GM12878 (cell line): ENCODE measurements around the gene TXLNA. TPM values are rescaled to one million over a fixed set of nuclear protein-coding genes. Genes with fewer than 3 reads are reported as not detected.

Experiments used
- CHD1 ChIP-seq: IDR thresholded peaks from 2 replicates; pipeline ENCODE4 v1.6.1; 2012; ENCODE audit warnings: low read depth, low read length, improper control_type of control experiment
- ETV6 ChIP-seq, 2 experiments: fragments of 450-650 bp in 1 of 2; IDR thresholded peaks in 1 of 2; conservative IDR thresholded peaks in 1 of 2; 2 replicates each; pipeline ENCODE4 v1.6.1; 2014; ENCODE audit warnings: antibody characterized with exemption in 1 of 2, borderline replicate concordance in 1 of 2, low read depth in 1 of 2, mild to moderate bottlenecking in 1 of 2, moderate library complexity in 1 of 2
- HCFC1 ChIP-seq: fragments of 150-350 bp; IDR thresholded peaks from 2 replicates; pipeline ENCODE4 v1.6.1; 2014; ENCODE audit warnings: low read length
- IKZF1 ChIP-seq: fragments of 450-650 bp; conservative IDR thresholded peaks from 2 replicates; pipeline ENCODE4 v1.6.1; 2017; ENCODE audit warnings: antibody characterized with exemption, mild to moderate bottlenecking
- JUND ChIP-seq: IDR thresholded peaks from 2 replicates; pipeline ENCODE4 v1.6.1; 2012; ENCODE audit warnings: low read depth, mild to moderate bottlenecking, low read length, improper control_type of control experiment, moderate library complexity
- KDM1A ChIP-seq: fragments of 200-600 bp; sonication (generic); IDR thresholded peaks from 2 replicates; pipeline ENCODE4 v1.6.1; 2016; ENCODE audit warnings: borderline replicate concordance
- MXI1 ChIP-seq: fragments of 150-350 bp; IDR thresholded peaks from 2 replicates; pipeline ENCODE4 v1.6.1; 2011; ENCODE audit warnings: low read depth, mild to moderate bottlenecking, inconsistent platforms, low read length, improper control_type of control experiment
- MYC ChIP-seq: IDR thresholded peaks from 2 replicates; pipeline ENCODE4 v1.6.1; 2011; ENCODE audit warnings: mild to moderate bottlenecking, low read length, moderate library complexity, inconsistent platforms; ENCODE audit not compliant: insufficient read depth, insufficient replicate concordance, insufficient read length, severe bottlenecking
- NFYA ChIP-seq: IDR thresholded peaks from 2 replicates; pipeline ENCODE4 v1.6.1; 2011; ENCODE audit warnings: low read depth, mild to moderate bottlenecking, low read length, improper control_type of control experiment, borderline replicate concordance
- NFYB ChIP-seq: IDR thresholded peaks from 2 replicates; pipeline ENCODE4 v1.6.1; 2011; ENCODE audit warnings: low read depth, mild to moderate bottlenecking, low read length, improper control_type of control experiment, moderate library complexity; ENCODE audit not compliant: insufficient read depth
- POLR2A ChIP-seq: IDR thresholded peaks from 2 replicates; pipeline ENCODE4 v1.6.1; 2011; ENCODE audit warnings: low read depth, mild to moderate bottlenecking, low read length
- POU2F2 ChIP-seq: IDR thresholded peaks from 3 replicates; pipeline ENCODE4 v1.6.1; 2011; ENCODE audit warnings: low read depth, mild to moderate bottlenecking, low read length, borderline replicate concordance
- SP1 ChIP-seq: IDR thresholded peaks from one replicate; pipeline ENCODE4 v1.6.1; 2011; ENCODE audit warnings: low read depth, low read length
- SRF ChIP-seq, 2 experiments: IDR thresholded peaks; 2 replicates each; pipeline ENCODE4 v1.6.1; 2011; ENCODE audit warnings: low read depth in 2 of 2, low read length in 2 of 2, mild to moderate bottlenecking in 1 of 2, moderate library complexity in 1 of 2
- TAF1 ChIP-seq: IDR thresholded peaks from 2 replicates; pipeline ENCODE4 v1.6.1; 2011; ENCODE audit warnings: mild to moderate bottlenecking, low read depth, low read length, borderline replicate concordance
- TBL1XR1 ChIP-seq: IDR thresholded peaks from 2 replicates; pipeline ENCODE4 v1.6.1; 2012; ENCODE audit warnings: low read depth, low read length, improper control_type of control experiment
- YY1 ChIP-seq: IDR thresholded peaks from 2 replicates; pipeline ENCODE4 v1.6.1; 2011; ENCODE audit warnings: low read depth, mild to moderate bottlenecking, low read length
- polyA plus RNA-seq, 11 experiments: library from polyadenylated mRNA; depleted of rRNA in 4 of 11; unstranded in 6 of 11; stranded (reverse) in 5 of 11; fragments of >200 nt; fragmentation: Nextera tagmentation in 4 of 11; fragmentation: Illumina TruSeq in 1 of 11; extraction: Ambion mirVana in 4 of 11; extraction: Trizol in 1 of 11; gene quantifications; 1 replicate in 1 of 11; 2 replicates in 10 of 11; pipeline versions ENCODE4 v1.2.1 to v1.2.3, GENCODE V29; 2011 to 2016; ENCODE audit warnings: inconsistent platforms in 2 of 11, missing spikeins in 2 of 11, low read depth in 1 of 11
- total RNA-seq, 4 experiments: library from RNA; depleted of rRNA in 3 of 4; stranded (reverse); fragments of >200 nt in 3 of 4; fragmentation: Illumina TruSeq in 1 of 4; extraction: Trizol in 1 of 4; gene quantifications; 2 replicates each; pipeline versions ENCODE4 v1.2.1 to v1.2.3, GENCODE V29; 2013 to 2021
- TF ChIP-seq, protein P1 (sequence below): fragments of 450-650 bp; IDR thresholded peaks from 2 replicates; pipeline ENCODE4 v1.6.1; 2017; ENCODE audit warnings: mild to moderate bottlenecking
- TF ChIP-seq, protein P2 (sequence below), 3 experiments: IDR thresholded peaks in 2 of 3; conservative IDR thresholded peaks in 1 of 3; 2 replicates each; pipeline ENCODE4 v1.5.1; 2011; ENCODE audit warnings: low read depth in 3 of 3, low read length in 3 of 3, mild to moderate bottlenecking in 3 of 3, control low read depth in 2 of 3, moderate library complexity in 2 of 3, inconsistent platforms in 1 of 3, mixed read lengths in 1 of 3; ENCODE audit not compliant: control insufficient read depth in 2 of 3, insufficient read depth in 1 of 3; ENCODE audit errors: extremely low read depth in 1 of 3
- TF ChIP-seq, protein P3 (sequence below): fragments of 450-650 bp; formaldehyde crosslinking; IDR thresholded peaks from 2 replicates; pipeline ENCODE4 v1.5.0; 2022; ENCODE audit warnings: mild to moderate bottlenecking, missing genetic modification characterization
- TF ChIP-seq, protein P4 (sequence below): fragments of 450-650 bp; IDR thresholded peaks from 2 replicates; pipeline ENCODE4 v1.6.1; 2014; ENCODE audit warnings: mild to moderate bottlenecking

TXLNA gene
- total and polyA plus RNA-seq, 10 of the 15 experiments (the other 5 are each of a cell fraction or from before 2014, with no cell fraction given) = 7.2 to 93.7 (median 47.9) TPM

DNA sequence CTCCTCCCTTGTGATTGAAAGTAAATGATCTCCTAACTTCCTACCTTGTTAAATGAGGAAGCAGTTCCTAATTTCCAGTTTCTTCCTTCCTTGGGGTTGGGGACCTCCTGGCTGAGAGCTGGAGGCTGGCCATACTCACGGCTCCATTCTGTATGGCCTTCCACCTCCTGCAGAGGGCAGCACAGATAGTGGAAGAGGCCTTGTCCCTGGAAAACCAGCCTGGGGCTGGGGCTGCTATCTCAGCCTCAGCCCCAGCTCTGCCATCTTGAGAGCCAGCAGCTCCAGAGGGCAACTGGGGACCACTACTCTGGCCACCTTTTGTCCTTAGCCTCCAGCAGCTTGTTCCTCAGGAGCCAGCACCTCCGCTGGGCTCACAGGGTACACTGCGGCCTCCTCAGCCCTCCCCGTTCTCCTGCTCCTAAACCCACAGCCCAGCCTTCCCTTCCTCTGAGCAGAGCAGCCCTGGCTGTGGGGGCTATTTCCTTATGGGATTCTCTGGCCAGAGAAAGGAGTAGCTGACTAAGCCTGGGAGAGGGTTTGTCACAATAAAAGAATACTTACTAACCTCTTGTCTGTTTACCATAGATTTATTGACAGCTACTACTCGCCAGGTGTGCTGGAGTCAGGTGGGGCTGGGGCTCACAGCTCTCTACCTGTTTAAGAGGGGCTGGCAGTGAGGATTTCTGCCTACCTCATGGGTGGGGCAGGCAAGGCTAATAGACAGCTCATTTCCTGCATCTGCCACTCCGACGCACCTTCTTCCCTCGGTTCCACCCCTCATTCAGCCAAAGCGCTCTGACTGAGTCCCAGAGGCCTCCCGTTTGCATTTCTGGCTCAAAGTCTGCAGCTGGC lies 36.4 kb downstream of the TXLNA start (continued):
- TF ChIP-seq NFYA (no peak), TBL1XR1 (no peak), YY1 (peak; percentile 61; the same call in 1 of the 2 replicates), POLR2A (no peak), ETV6 (conservative IDR thresholded peaks at IDR 0.05 in 1 of 2, IDR thresholded peaks at IDR 0.05 in 1 of 2; ENCODE audit: borderline replicate concordance in 1 of 2, low read depth in 1 of 2) (no peak), TAF1 (no peak), KDM1A (no peak), SRF (IDR thresholded peaks at IDR 0.05; ENCODE audit: low read depth in 2 of 2, low read length in 2 of 2) (no peak), MXI1 (no peak), HCFC1 (no peak), JUND (no peak), IKZF1 (peak; percentile 39; the same call in 1 of the 2 replicates), POU2F2 (no peak), SP1 (no peak), CHD1 (no peak), NFYB (no peak), MYC (no peak)
- TF ChIP-seq, protein P1, sequence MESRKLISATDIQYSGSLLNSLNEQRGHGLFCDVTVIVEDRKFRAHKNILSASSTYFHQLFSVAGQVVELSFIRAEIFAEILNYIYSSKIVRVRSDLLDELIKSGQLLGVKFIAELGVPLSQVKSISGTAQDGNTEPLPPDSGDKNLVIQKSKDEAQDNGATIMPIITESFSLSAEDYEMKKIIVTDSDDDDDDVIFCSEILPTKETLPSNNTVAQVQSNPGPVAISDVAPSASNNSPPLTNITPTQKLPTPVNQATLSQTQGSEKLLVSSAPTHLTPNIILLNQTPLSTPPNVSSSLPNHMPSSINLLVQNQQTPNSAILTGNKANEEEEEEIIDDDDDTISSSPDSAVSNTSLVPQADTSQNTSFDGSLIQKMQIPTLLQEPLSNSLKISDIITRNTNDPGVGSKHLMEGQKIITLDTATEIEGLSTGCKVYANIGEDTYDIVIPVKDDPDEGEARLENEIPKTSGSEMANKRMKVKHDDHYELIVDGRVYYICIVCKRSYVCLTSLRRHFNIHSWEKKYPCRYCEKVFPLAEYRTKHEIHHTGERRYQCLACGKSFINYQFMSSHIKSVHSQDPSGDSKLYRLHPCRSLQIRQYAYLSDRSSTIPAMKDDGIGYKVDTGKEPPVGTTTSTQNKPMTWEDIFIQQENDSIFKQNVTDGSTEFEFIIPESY = no peak
- TF ChIP-seq, protein P2, sequence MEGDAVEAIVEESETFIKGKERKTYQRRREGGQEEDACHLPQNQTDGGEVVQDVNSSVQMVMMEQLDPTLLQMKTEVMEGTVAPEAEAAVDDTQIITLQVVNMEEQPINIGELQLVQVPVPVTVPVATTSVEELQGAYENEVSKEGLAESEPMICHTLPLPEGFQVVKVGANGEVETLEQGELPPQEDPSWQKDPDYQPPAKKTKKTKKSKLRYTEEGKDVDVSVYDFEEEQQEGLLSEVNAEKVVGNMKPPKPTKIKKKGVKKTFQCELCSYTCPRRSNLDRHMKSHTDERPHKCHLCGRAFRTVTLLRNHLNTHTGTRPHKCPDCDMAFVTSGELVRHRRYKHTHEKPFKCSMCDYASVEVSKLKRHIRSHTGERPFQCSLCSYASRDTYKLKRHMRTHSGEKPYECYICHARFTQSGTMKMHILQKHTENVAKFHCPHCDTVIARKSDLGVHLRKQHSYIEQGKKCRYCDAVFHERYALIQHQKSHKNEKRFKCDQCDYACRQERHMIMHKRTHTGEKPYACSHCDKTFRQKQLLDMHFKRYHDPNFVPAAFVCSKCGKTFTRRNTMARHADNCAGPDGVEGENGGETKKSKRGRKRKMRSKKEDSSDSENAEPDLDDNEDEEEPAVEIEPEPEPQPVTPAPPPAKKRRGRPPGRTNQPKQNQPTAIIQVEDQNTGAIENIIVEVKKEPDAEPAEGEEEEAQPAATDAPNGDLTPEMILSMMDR (IDR thresholded peaks at IDR 0.05 in 2 of 3, conservative IDR thresholded peaks at IDR 0.05 in 1 of 3; ENCODE audit: control insufficient read depth in 2 of 3, extremely low read depth in 1 of 3, insufficient read depth in 1 of 3, low read depth in 3 of 3, low read length in 3 of 3) = peak; percentile 82 to 93 (median 91)
- TF ChIP-seq, protein P3, sequence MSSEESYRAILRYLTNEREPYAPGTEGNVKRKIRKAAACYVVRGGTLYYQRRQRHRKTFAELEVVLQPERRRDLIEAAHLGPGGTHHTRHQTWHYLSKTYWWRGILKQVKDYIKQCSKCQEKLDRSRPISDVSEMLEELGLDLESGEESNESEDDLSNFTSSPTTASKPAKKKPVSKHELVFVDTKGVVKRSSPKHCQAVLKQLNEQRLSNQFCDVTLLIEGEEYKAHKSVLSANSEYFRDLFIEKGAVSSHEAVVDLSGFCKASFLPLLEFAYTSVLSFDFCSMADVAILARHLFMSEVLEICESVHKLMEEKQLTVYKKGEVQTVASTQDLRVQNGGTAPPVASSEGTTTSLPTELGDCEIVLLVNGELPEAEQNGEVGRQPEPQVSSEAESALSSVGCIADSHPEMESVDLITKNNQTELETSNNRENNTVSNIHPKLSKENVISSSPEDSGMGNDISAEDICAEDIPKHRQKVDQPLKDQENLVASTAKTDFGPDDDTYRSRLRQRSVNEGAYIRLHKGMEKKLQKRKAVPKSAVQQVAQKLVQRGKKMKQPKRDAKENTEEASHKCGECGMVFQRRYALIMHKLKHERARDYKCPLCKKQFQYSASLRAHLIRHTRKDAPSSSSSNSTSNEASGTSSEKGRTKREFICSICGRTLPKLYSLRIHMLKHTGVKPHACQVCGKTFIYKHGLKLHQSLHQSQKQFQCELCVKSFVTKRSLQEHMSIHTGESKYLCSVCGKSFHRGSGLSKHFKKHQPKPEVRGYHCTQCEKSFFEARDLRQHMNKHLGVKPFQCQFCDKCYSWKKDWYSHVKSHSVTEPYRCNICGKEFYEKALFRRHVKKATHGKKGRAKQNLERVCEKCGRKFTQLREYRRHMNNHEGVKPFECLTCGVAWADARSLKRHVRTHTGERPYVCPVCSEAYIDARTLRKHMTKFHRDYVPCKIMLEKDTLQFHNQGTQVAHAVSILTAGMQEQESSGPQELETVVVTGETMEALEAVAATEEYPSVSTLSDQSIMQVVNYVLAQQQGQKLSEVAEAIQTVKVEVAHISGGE (CRISPR knock-in tag) = no peak
- TF ChIP-seq, protein P4, sequence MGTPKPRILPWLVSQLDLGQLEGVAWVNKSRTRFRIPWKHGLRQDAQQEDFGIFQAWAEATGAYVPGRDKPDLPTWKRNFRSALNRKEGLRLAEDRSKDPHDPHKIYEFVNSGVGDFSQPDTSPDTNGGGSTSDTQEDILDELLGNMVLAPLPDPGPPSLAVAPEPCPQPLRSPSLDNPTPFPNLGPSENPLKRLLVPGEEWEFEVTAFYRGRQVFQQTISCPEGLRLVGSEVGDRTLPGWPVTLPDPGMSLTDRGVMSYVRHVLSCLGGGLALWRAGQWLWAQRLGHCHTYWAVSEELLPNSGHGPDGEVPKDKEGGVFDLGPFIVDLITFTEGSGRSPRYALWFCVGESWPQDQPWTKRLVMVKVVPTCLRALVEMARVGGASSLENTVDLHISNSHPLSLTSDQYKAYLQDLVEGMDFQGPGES = no peak
